CD14-positive monocyte (primary cell): ENCODE data around the gene BCAR3. TPM values are rescaled to one million over a fixed set of nuclear protein-coding genes. Genes with fewer than 3 reads are reported as not detected.

Experiments
- DNase-seq, 3 donors: peaks; one replicate each; pipeline ENCODE4 v3.0.0-alpha.2; 2011 to 2022
- H2AFZ ChIP-seq: 2 replicates; pipeline ENCODE4 v1.6.0; 2012; ENCODE audit warnings: mild to moderate bottlenecking, low read depth, low read length, inconsistent platforms; ENCODE audit not compliant: insufficient read depth, poor library complexity, severe bottlenecking
- H3K27ac ChIP-seq, 2 donors: 1 replicate in 1 of 2; 2 replicates in 1 of 2; pipeline ENCODE4 v1.5.1; 2012 to 2013; ENCODE audit warnings: low read length in 2 of 2, control low read depth in 1 of 2, inconsistent platforms in 1 of 2, low read depth in 1 of 2, mild to moderate bottlenecking in 1 of 2
- H3K27me3 ChIP-seq, 2 donors: one replicate each; pipeline versions ENCODE4 v1.6.0 to v1.6.1; 2011 to 2013; ENCODE audit warnings: low read length in 2 of 2; ENCODE audit not compliant: control insufficient read depth in 2 of 2, insufficient read depth in 2 of 2
- H3K36me3 ChIP-seq, 2 donors: replicated peaks in 1 of 2; 1 replicate in 1 of 2; 2 replicates in 1 of 2; pipeline versions ENCODE4 v1.5.1 to v1.6.1; 2012 to 2013; ENCODE audit warnings: low read length in 2 of 2, control low read depth in 1 of 2, inconsistent platforms in 1 of 2, mild to moderate bottlenecking in 1 of 2; ENCODE audit not compliant: insufficient read depth in 2 of 2, control insufficient read depth in 1 of 2
- H3K4me1 ChIP-seq, 2 donors: 1 replicate in 1 of 2; 2 replicates in 1 of 2; pipeline versions ENCODE4 v1.5.1 to v1.6.1; 2012 to 2013; ENCODE audit warnings: low read length in 2 of 2, control low read depth in 1 of 2, inconsistent platforms in 1 of 2, mild to moderate bottlenecking in 1 of 2, moderate library complexity in 1 of 2; ENCODE audit not compliant: insufficient read depth in 2 of 2, control insufficient read depth in 1 of 2
- H3K4me2 ChIP-seq: replicated peaks from 2 replicates; pipeline ENCODE3; 2012; ENCODE audit warnings: low read length, moderate library complexity, mild to moderate bottlenecking; ENCODE audit not compliant: poor library complexity, severe bottlenecking; ENCODE audit errors: extremely low read depth
- H3K4me3 ChIP-seq, 3 experiments: fragments of 200-600 bp in 1 of 3; sonication (generic) in 1 of 3; replicated peaks in 1 of 3; 1 replicate in 2 of 3; 2 replicates in 1 of 3; pipeline ENCODE4 v1.5.1; 2011 to 2013; ENCODE audit warnings: low read length in 3 of 3, mild to moderate bottlenecking in 3 of 3, control low read depth in 2 of 3, low read depth in 2 of 3, inconsistent platforms in 1 of 3, moderate library complexity in 1 of 3
- H3K79me2 ChIP-seq: 2 replicates; pipeline ENCODE4 v1.6.0; 2012; ENCODE audit warnings: mild to moderate bottlenecking, control low read depth, inconsistent platforms, low read length, moderate library complexity; ENCODE audit not compliant: insufficient read depth
- H3K9ac ChIP-seq: 2 replicates; pipeline ENCODE4 v1.6.0; 2017; ENCODE audit warnings: low read length, mild to moderate bottlenecking; ENCODE audit not compliant: insufficient read depth, poor library complexity, severe bottlenecking
- H3K9me3 ChIP-seq, 2 donors: replicated peaks in 1 of 2; 1 replicate in 1 of 2; 2 replicates in 1 of 2; pipeline versions ENCODE4 v1.5.1 to v1.6.1; 2012 to 2013; ENCODE audit warnings: low read length in 2 of 2, control low read depth in 1 of 2; ENCODE audit not compliant: control insufficient read depth in 1 of 2, insufficient read depth in 1 of 2
- H4K20me1 ChIP-seq: 2 replicates; pipeline ENCODE4 v1.6.0; 2012; ENCODE audit warnings: mild to moderate bottlenecking, low read length, control low read depth, moderate library complexity; ENCODE audit not compliant: insufficient read depth
- H3K27ac Mint-ChIP-seq, 7 donors: one replicate each; pipeline ENCODE4 v1.8.0; 2020; ENCODE audit warnings: mild to moderate bottlenecking in 7 of 7, mixed read lengths in 7 of 7, moderate library complexity in 6 of 7, inconsistent platforms in 2 of 7
- H3K27me3 Mint-ChIP-seq, 3 donors: one replicate each; pipeline ENCODE4 v1.8.0; 2021 to 2022; ENCODE audit warnings: low read depth in 3 of 3, mild to moderate bottlenecking in 3 of 3, mixed read lengths in 3 of 3, moderate library complexity in 3 of 3, inconsistent platforms in 1 of 3
- H3K36me3 Mint-ChIP-seq, 2 donors: one replicate each; pipeline ENCODE4 v1.8.0; 2020; ENCODE audit warnings: mixed read lengths in 2 of 2, inconsistent platforms in 1 of 2, mild to moderate bottlenecking in 1 of 2
- H3K4me1 Mint-ChIP-seq: one replicate; pipeline ENCODE4 v1.8.0; 2020; ENCODE audit warnings: mild to moderate bottlenecking, mixed read lengths
- H3K4me3 Mint-ChIP-seq, 2 donors: one replicate each; pipeline ENCODE4 v1.8.0; 2020; ENCODE audit warnings: mild to moderate bottlenecking in 2 of 2, mixed read lengths in 2 of 2, moderate library complexity in 1 of 2
- H3K9me3 Mint-ChIP-seq, 7 donors: one replicate each; pipeline ENCODE4 v1.8.0; 2020 to 2022; ENCODE audit warnings: mixed read lengths in 7 of 7, mild to moderate bottlenecking in 6 of 7, moderate library complexity in 6 of 7, inconsistent platforms in 2 of 7
- CTCF ChIP-seq: fragments of 200-600 bp; IDR thresholded peaks from one replicate; pipeline ENCODE4 v1.8.0; 2022; ENCODE audit warnings: antibody characterized with exemption, mild to moderate bottlenecking
- WGBS: methylation state at CpG from one replicate; pipeline ENCODE4 v1.1.5; 2013; ENCODE audit warnings: missing lambda C conversion rate; ENCODE audit not compliant: insufficient coverage; 5-methylcytosine and 5-hydroxymethylcytosine counted together
- intact Hi-C, 2 donors: fragments of 100-400 bp; cut with micrococcal nuclease; formaldehyde crosslinking; loops; one replicate each; pipeline versions ENCODE4 v1.15.0 to v1.15.1; 2023
- polyA plus RNA-seq, 3 donors: library from polyadenylated mRNA; depleted of rRNA in 1 of 3; unstranded in 2 of 3; stranded (reverse) in 1 of 3; fragments of 300-500 nt in 2 of 3; fragments of >200 nt in 1 of 3; fragmentation: Illumina TruSeq in 2 of 3; gene quantifications; 1 replicate in 2 of 3; 2 replicates in 1 of 3; pipeline ENCODE4 v1.2.3, GENCODE V29; 2012 to 2021

The BCAR3 gene
- polyA plus RNA-seq, 3 donors: 0.05 to 0.41 TPM; not detected in 1

- WGBS: no CpG with 5 or more reads among the region's 5 CpGs
- Histone ChIP-seq H4K20me1 (no peaks in the 10 kb centered on the region), H2AFZ (peak overlapping the region; percentile 11), H3K79me2 (no peaks in the 10 kb centered on the region), H3K36me3 (no peaks in the 10 kb centered on the region), H3K9ac (no peak overlapping the region), H3K27me3 (peaks cover 2 to 6% of the 10 kb centered on the region in 2 donors), H3K27ac (no peak overlapping the region), H3K9me3 (no peaks in the 10 kb centered on the region), H3K4me3 (no peak overlapping the region), H3K4me2 (no peak overlapping the region), H3K4me1 (peaks cover 53 to 54% of the 10 kb centered on the region in 2 donors)
- H3K27ac Mint-ChIP-seq: peak overlapping the region in 3 of 7 donors; percentile 8 to 74 (median 34)
- no peak for TF ChIP-seq CTCF
- H3K36me3 Mint-ChIP-seq: no peaks in the 10 kb centered on the region
- peaks cover 56% of the 10 kb centered on the region for H3K4me1 Mint-ChIP-seq
- peaks cover 3 to 11% (median 6%) of the 10 kb centered on the region in 3 donors for H3K27me3 Mint-ChIP-seq
- H3K9me3 Mint-ChIP-seq: peaks cover 0 to 3% (median 0%) of the 10 kb centered on the region in 7 donors
- peak overlapping the region in 1 of 2 donors; percentile 39 for H3K4me3 Mint-ChIP-seq
- intact Hi-C loops: no loop called here
- peak; percentile 34 to 63 (median 60) for DNase-seq
Measured at GRCh38 chr1:93707956-93708355, 26.3 kb upstream of the BCAR3 start.

- H3K27me3 Mint-ChIP-seq: peaks cover 2 to 5% (median 3%) of the 10 kb centered on the region in 3 donors
- H3K4me3 Mint-ChIP-seq: no peak overlapping the region
- H3K27ac ChIP-seq: no peak overlapping the region
- H3K4me1 ChIP-seq: peaks cover 53 to 54% of the 10 kb centered on the region in 2 donors
- H3K4me3 ChIP-seq: no peak overlapping the region
- peak in 2 of 3 donors; percentile 12 to 34 for DNase-seq
- no peaks in the 10 kb centered on the region for H3K9me3 ChIP-seq
- no peaks in the 10 kb centered on the region for H3K79me2 ChIP-seq
- no peak overlapping the region for H2AFZ ChIP-seq
- H3K36me3 ChIP-seq: no peaks in the 10 kb centered on the region
- no peaks in the 10 kb centered on the region for H3K36me3 Mint-ChIP-seq
- peak overlapping the region in 3 of 7 donors; percentile 15 to 43 (median 30) for H3K27ac Mint-ChIP-seq
- intact Hi-C loops: no loop called here
- no peak for TF ChIP-seq CTCF
- H3K4me2 ChIP-seq: no peak overlapping the region
- H4K20me1 ChIP-seq: no peaks in the 10 kb centered on the region
- H3K4me1 Mint-ChIP-seq: peaks cover 60% of the 10 kb centered on the region
- H3K27me3 ChIP-seq: peaks cover 0 to 5% of the 10 kb centered on the region in 2 donors
- H3K9me3 Mint-ChIP-seq: peaks cover 0 to 3% (median 0%) of the 10 kb centered on the region in 7 donors
- no peak overlapping the region for H3K9ac ChIP-seq
- WGBS: 100% methylated on average over 2 of the region's 3 CpGs
Measured at GRCh38 chr1:93705892-93706500, 24.4 kb upstream of the BCAR3 start.
